Activated T-helper 17 cell treated with anti-CD3 and anti-CD28 coated beads, Interleukin-2, amount 50 U/mL, for 72 hours (primary cell): ENCODE data around the gene A3GALT2. TPM values are rescaled to one million over a fixed set of nuclear protein-coding genes. Genes with fewer than 3 reads are reported as not detected.

Experiments used
- ATAC-seq: fragments of 150-1000 bp; cut with Tn5 transposase; replicated peaks from 2 replicates; pipeline ENCODE4 v1.10.0; 2021; ENCODE audit warnings: mild to moderate bottlenecking, moderate library complexity
- H3K27ac Mint-ChIP-seq: one replicate; pipeline ENCODE4 v1.8.0; 2022; ENCODE audit warnings: mixed read lengths
- H3K27me3 Mint-ChIP-seq: one replicate; pipeline ENCODE4 v1.8.0; 2022; ENCODE audit warnings: mixed read lengths
- H3K36me3 Mint-ChIP-seq: one replicate; pipeline ENCODE4 v1.8.0; 2022; ENCODE audit warnings: low read depth, mild to moderate bottlenecking, mixed read lengths
- H3K4me1 Mint-ChIP-seq: one replicate; pipeline ENCODE4 v1.8.0; 2022; ENCODE audit warnings: mixed read lengths
- H3K4me3 Mint-ChIP-seq: one replicate; pipeline ENCODE4 v1.8.0; 2022; ENCODE audit warnings: mild to moderate bottlenecking, mixed read lengths
- H3K9me3 Mint-ChIP-seq: one replicate; pipeline ENCODE4 v1.8.0; 2022; ENCODE audit warnings: mixed read lengths
- total RNA-seq, 2 donors: library from RNA; stranded (reverse); gene quantifications; one replicate each; pipeline ENCODE4 v1.2.3, GENCODE V29; 2022

The A3GALT2 gene
- total RNA-seq, 2 donors from 2014 or later: not detected

DNA sequence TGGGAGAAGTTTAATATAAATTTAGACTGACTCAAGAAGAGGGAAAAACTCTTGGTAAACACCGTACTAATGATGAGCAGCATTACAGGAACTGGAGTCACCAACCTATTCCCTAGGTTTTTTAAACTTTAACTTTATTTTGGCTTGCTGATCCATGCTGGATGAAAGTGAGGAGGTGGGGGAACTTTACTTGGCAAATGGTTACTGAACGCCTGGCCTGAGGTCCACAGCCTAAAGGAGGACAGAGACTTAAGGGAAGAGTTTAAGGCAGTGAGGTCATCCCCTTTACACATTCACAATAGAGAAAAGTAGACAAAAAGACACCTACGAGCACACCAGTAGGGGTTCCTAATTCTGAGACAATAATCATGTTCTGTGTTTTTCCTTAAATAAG, 25.6 kb upstream of the A3GALT2 start:
- Mint-ChIP-seq H3K4me3 (peak overlapping the region; percentile 94), H3K27ac (peak overlapping the region; percentile 78), H3K9me3 (no peaks in the 10 kb centered on the region), H3K4me1 (peaks cover 38% of the 10 kb centered on the region), H3K27me3 (no peaks in the 10 kb centered on the region), H3K36me3 (peaks cover 72% of the 10 kb centered on the region)
- no peak for ATAC-seq

- H3K36me3 Mint-ChIP-seq: peaks cover 74% of the 10 kb centered on the region
- H3K4me1 Mint-ChIP-seq: peaks cover 31% of the 10 kb centered on the region
- H3K27me3 Mint-ChIP-seq: no peaks in the 10 kb centered on the region
- H3K4me3 Mint-ChIP-seq: no peak overlapping the region
- H3K27ac Mint-ChIP-seq: no peak overlapping the region
- H3K9me3 Mint-ChIP-seq: no peaks in the 10 kb centered on the region
- no peak for ATAC-seq
Measured at GRCh38 chr1:33344896-33345560, 24.1 kb upstream of the A3GALT2 start.

DNA sequence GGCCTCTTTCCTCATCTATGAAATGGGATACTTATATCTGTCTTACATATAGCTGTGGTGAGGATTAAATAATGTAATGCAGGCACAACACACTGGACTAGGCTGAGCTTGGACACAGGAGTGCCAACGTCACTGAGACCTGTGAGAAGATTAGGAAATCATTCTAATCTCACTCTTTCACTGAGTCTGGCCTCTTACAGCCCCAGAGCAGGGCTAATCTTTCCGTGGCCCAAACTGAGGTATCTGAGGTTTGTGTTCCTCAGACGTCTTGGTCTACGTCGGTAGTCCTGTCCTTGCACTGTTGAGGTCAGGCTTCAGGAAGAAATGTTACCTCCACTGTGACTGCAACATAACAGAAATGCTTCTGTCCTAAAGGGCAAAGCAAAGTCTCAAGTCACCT, 22.6 kb upstream of the A3GALT2 start:
- Mint-ChIP-seq H3K9me3 (no peaks in the 10 kb centered on the region), H3K27ac (no peak overlapping the region), H3K4me3 (no peak overlapping the region), H3K36me3 (peaks cover 68% of the 10 kb centered on the region), H3K4me1 (peaks cover 28% of the 10 kb centered on the region), H3K27me3 (no peaks in the 10 kb centered on the region)
- no peak for ATAC-seq

- Mint-ChIP-seq H3K36me3 (peaks cover 57% of the 10 kb centered on the region), H3K9me3 (no peaks in the 10 kb centered on the region), H3K4me1 (peaks cover 23% of the 10 kb centered on the region), H3K27ac (no peak overlapping the region), H3K27me3 (no peaks in the 10 kb centered on the region), H3K4me3 (no peak overlapping the region)
- ATAC-seq: no peak
Measured at GRCh38 chr1:33342041-33342723, 21.3 kb upstream of the A3GALT2 start.

- peaks cover 47% of the 10 kb centered on the region for H3K36me3 Mint-ChIP-seq
- ATAC-seq: no peak
- H3K27me3 Mint-ChIP-seq: no peaks in the 10 kb centered on the region
- H3K4me1 Mint-ChIP-seq: peaks cover 14% of the 10 kb centered on the region
- no peak overlapping the region for H3K27ac Mint-ChIP-seq
- H3K9me3 Mint-ChIP-seq: no peaks in the 10 kb centered on the region
- no peak overlapping the region for H3K4me3 Mint-ChIP-seq
Measured at GRCh38 chr1:33341190-33341589, 20.3 kb upstream of the A3GALT2 start.

DNA sequence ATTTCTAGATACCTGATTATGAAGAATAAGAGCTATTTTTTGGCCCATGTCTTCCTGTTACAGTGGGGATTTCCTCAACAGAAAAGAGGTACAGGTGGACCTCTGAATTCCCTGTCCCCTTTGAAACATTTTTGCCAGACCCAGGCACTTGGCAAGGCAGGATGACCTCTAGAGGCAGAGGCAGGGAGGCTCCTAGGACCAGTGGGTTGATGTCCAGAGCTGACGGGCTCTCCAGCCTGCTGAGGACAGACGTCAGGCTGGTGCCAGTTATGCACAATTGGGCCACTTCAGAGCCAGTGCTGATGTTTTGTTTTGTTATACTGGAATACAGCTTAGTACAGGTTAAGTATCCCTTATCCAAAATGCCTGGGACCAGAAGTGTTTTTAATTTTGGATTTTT, 18.5 kb upstream of the A3GALT2 start:
- H3K36me3 Mint-ChIP-seq: peaks cover 42% of the 10 kb centered on the region
- no peak overlapping the region for H3K4me3 Mint-ChIP-seq
- H3K4me1 Mint-ChIP-seq: peaks cover 14% of the 10 kb centered on the region
- H3K27me3 Mint-ChIP-seq: no peaks in the 10 kb centered on the region
- ATAC-seq: no peak
- H3K27ac Mint-ChIP-seq: no peak overlapping the region
- no peaks in the 10 kb centered on the region for H3K9me3 Mint-ChIP-seq

- Mint-ChIP-seq H3K27me3 (no peaks in the 10 kb centered on the region), H3K4me3 (no peak overlapping the region), H3K4me1 (peaks cover 14% of the 10 kb centered on the region), H3K36me3 (peaks cover 42% of the 10 kb centered on the region), H3K9me3 (no peaks in the 10 kb centered on the region), H3K27ac (peak overlapping the region; percentile 9)
- ATAC-seq: no peak
Measured at GRCh38 chr1:33338440-33339211, 17.7 kb upstream of the A3GALT2 start.

DNA sequence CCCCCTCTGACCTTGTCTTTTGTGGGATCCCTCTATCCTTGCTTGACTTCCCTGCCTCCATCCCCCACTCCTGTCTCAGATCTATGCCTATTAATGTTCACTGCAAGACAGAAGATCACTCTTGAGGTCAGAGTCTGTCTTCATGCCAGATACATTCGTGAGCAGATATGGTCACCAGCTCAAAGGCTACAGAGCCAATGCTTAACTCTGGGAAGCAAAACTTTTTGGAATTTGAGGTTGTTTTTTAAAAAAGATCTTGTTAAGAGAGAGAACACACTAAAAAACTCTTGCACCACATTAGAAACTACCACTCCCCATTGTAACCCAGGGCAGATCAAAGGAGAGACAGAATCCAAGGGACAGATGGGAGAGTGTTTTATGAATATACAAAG, 17.1 kb upstream of the A3GALT2 start:
- Mint-ChIP-seq H3K4me1 (peaks cover 14% of the 10 kb centered on the region), H3K9me3 (no peaks in the 10 kb centered on the region), H3K27me3 (no peaks in the 10 kb centered on the region), H3K27ac (peak overlapping the region; percentile 9), H3K36me3 (peaks cover 42% of the 10 kb centered on the region), H3K4me3 (no peak overlapping the region)
- no peak for ATAC-seq

- Mint-ChIP-seq H3K4me1 (peaks cover 10% of the 10 kb centered on the region), H3K9me3 (no peaks in the 10 kb centered on the region), H3K27ac (peak overlapping the region; percentile 9), H3K4me3 (no peak overlapping the region), H3K27me3 (no peaks in the 10 kb centered on the region), H3K36me3 (peaks cover 42% of the 10 kb centered on the region)
- ATAC-seq: no peak
Measured at GRCh38 chr1:33337441-33337840, 16.5 kb upstream of the A3GALT2 start.

GRCh38 chr1:33336580-33336979, 15.7 kb upstream of the A3GALT2 start:
- H3K36me3 Mint-ChIP-seq: peaks cover 47% of the 10 kb centered on the region
- no peak for ATAC-seq
- no peaks in the 10 kb centered on the region for H3K9me3 Mint-ChIP-seq
- peaks cover 9% of the 10 kb centered on the region for H3K4me1 Mint-ChIP-seq
- no peaks in the 10 kb centered on the region for H3K27me3 Mint-ChIP-seq
- no peak overlapping the region for H3K4me3 Mint-ChIP-seq
- no peak overlapping the region for H3K27ac Mint-ChIP-seq

- Mint-ChIP-seq H3K36me3 (peaks cover 54% of the 10 kb centered on the region), H3K9me3 (no peaks in the 10 kb centered on the region), H3K4me1 (peaks cover 4% of the 10 kb centered on the region), H3K27ac (peak overlapping the region; percentile 1), H3K27me3 (no peaks in the 10 kb centered on the region), H3K4me3 (no peak overlapping the region)
- ATAC-seq: peak; percentile 26
Measured at GRCh38 chr1:33335020-33335419, 14.1 kb upstream of the A3GALT2 start.

DNA sequence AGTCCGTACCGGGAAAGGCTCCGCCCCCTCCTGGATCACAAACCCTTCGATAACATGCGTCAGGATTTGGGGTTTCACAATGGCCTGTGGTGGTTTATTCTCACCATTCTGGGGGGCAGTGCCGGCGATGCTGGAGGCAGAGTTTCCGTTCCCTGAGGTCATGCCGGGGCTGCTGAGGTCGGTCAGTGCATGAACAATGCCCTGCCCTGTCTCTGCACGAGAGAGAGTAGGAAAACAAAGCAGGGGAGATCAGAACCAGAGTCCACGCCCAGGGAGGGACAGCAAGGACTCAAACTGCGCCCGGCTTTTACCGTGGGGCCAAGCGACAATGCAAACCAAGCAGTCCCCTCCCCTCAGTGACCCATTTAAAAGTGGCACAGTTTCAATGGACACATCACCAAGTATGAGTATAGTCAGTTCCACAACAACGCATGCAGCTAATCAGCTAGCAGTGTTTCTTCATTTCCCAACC, 13.2 kb upstream of the A3GALT2 start:
- Mint-ChIP-seq H3K4me1 (peaks cover 4% of the 10 kb centered on the region), H3K27ac (no peak overlapping the region), H3K36me3 (peaks cover 63% of the 10 kb centered on the region), H3K27me3 (no peaks in the 10 kb centered on the region), H3K4me3 (no peak overlapping the region), H3K9me3 (no peaks in the 10 kb centered on the region)
- ATAC-seq: no peak

DNA sequence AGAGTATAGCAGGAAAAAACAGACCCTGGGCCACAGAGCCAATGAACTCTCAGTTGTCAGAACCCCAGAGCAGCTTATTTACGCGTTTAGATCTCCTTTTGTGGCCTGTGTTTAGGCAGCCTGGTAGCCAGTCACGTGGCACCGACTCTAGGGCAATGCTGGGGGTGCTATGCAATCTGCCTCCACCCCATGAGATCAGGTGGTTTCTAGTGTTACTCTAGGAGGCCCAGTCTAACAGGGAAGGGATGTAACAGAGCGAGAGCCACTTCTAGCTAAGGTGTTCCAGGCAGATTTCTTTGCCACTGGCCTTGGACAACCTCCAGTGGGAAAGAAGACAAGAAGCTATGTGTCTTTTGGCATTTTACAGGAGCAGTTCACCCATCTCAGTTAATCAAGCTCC, 12.0 kb upstream of the A3GALT2 start:
- Mint-ChIP-seq H3K27me3 (no peaks in the 10 kb centered on the region), H3K4me3 (no peak overlapping the region), H3K4me1 (peaks cover under 1% of the 10 kb centered on the region), H3K9me3 (no peaks in the 10 kb centered on the region), H3K27ac (no peak overlapping the region), H3K36me3 (peaks cover 75% of the 10 kb centered on the region)
- no peak for ATAC-seq

DNA sequence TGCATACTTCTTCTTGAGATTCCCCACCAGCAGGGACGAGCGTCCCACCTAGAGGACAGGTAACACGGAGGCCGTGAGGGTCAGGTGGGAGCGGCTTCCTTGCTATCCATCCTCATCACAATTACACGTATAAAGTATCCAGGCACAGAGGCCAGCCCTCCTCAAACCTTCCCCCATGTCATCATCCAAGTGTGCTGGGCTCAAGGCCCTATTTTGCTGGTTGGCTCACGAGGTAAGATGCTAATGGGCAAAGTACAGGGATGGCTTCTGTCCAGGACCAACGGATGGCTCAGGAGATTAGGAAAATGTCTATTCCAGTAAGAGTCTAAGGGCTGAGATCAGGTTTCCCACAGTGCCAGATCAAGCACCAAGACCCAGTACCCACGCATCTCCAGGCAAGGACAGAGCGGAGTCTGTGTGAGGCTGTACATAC, 11.5 kb upstream of the A3GALT2 start:
- Mint-ChIP-seq H3K9me3 (no peaks in the 10 kb centered on the region), H3K36me3 (peaks cover 79% of the 10 kb centered on the region), H3K4me1 (no peaks in the 10 kb centered on the region), H3K27me3 (no peaks in the 10 kb centered on the region), H3K27ac (peak overlapping the region; percentile 30), H3K4me3 (no peak overlapping the region)
- ATAC-seq: no peak
